ENCODE data around the gene RBM47.
"Not testable (repeated sequence)": the region's sequence is repeated elsewhere in the genome, so short reads cannot be mapped to it uniquely, and the experiment has no call there.

Gene RBM47

GRCh38 chr4:40546506-40546905, 83.2 kb downstream of the RBM47 start:
- H4K20me1 ChIP-seq (ENCODE audit: insufficient read depth, low read length, poor library complexity, severe bottlenecking): no peaks in the 10 kb centered on the region
- no peaks in the 10 kb centered on the region for H3K9me3 ChIP-seq (ENCODE audit: insufficient read depth, low read depth, low read length)
- no peaks in the 10 kb centered on the region for H3K9me2 ChIP-seq (replicated peaks; ENCODE audit: low read depth, low read length)
- no peak overlapping the region for H2AFZ ChIP-seq (ENCODE audit: low read length)
- H3K4me3 ChIP-seq (ENCODE audit: low read length, poor library complexity, severe bottlenecking): no peak overlapping the region
- H3K9ac ChIP-seq (ENCODE audit: low read depth, low read length, poor library complexity, severe bottlenecking): no peak overlapping the region
- no peak for TF ChIP-seq EZH2phosphoT487 (IDR thresholded peaks at IDR 0.05; ENCODE audit: borderline replicate concordance)
- no peaks in the 10 kb centered on the region for H3K4me1 ChIP-seq (ENCODE audit: insufficient read depth, low read length, poor library complexity, severe bottlenecking)
- no peaks in the 10 kb centered on the region for H3K36me3 ChIP-seq (ENCODE audit: insufficient read depth, low read length)
- no peaks in the 10 kb centered on the region for H3K27me3 ChIP-seq (ENCODE audit: insufficient read depth, low read length, poor library complexity, severe bottlenecking)
- no peak overlapping the region for H3K4me2 ChIP-seq (ENCODE audit: low read depth, low read length, poor library complexity, severe bottlenecking)
- no peaks in the 10 kb centered on the region for H3K79me2 ChIP-seq (ENCODE audit: insufficient read depth, low read length)
- no peaks in the 10 kb centered on the region for H3F3A ChIP-seq (ENCODE audit: low read depth)

DNA sequence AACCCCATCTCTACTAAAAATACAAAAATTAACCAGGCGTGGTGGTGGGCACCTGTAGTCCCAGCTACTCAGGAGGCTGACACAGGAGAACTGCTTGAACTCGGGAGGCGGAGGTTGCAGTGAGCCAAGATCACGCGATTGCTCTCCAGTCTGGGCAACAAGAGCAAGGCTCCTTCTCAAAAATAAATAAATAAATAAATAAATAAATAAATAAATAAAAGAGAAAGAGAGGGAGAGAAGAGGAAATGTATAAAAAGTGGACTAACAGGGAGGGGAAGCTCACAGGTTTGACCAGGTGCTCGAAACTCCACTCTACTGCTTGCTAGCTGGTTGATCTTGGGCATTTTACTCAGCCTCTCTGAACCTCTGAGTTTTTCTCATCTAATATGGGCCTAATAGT, 84.2 kb downstream of the RBM47 start:
- H3K4me2 ChIP-seq (ENCODE audit: low read depth, low read length, poor library complexity, severe bottlenecking); H3K79me2 ChIP-seq (ENCODE audit: insufficient read depth, low read length); H3K27me3 ChIP-seq (ENCODE audit: insufficient read depth, low read length, poor library complexity, severe bottlenecking); H3K9me3 ChIP-seq (ENCODE audit: insufficient read depth, low read depth, low read length); H3K9ac ChIP-seq (ENCODE audit: low read depth, low read length, poor library complexity, severe bottlenecking); H3F3A ChIP-seq (ENCODE audit: low read depth); H3K9me2 ChIP-seq (replicated peaks; ENCODE audit: low read depth, low read length); H3K4me1 ChIP-seq (ENCODE audit: insufficient read depth, low read length, poor library complexity, severe bottlenecking); H3K4me3 ChIP-seq (ENCODE audit: low read length, poor library complexity, severe bottlenecking); H2AFZ ChIP-seq (ENCODE audit: low read length); H4K20me1 ChIP-seq (ENCODE audit: insufficient read depth, low read length, poor library complexity, severe bottlenecking); H3K36me3 ChIP-seq (ENCODE audit: insufficient read depth, low read length): not testable (repeated sequence)

DNA sequence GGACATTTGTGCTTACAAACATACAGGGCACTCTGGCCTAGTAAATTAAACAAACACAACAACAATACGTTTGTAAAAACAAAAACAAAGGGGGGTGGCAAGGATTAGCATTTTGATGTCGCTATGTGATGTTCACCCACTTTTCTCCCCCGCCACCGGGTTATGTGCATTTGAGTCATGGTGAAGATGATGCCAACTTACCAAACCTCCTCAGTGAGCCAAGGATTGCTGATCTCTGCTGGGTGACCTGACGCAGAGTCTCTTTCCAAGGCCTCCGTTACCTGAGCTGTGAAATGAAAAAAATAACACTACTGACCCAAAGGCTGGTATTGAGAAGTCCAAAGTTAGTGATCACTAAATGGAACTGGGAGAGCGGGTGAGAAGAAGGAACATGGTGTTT, 85.4 kb downstream of the RBM47 start:
- no peaks in the 10 kb centered on the region for H3K9me3 ChIP-seq (ENCODE audit: insufficient read depth, low read depth, low read length)
- no peak overlapping the region for H3K4me2 ChIP-seq (ENCODE audit: low read depth, low read length, poor library complexity, severe bottlenecking)
- no peaks in the 10 kb centered on the region for H3F3A ChIP-seq (ENCODE audit: low read depth)
- no peak overlapping the region for H2AFZ ChIP-seq (ENCODE audit: low read length)
- no peaks in the 10 kb centered on the region for H3K36me3 ChIP-seq (ENCODE audit: insufficient read depth, low read length)
- no peaks in the 10 kb centered on the region for H3K79me2 ChIP-seq (ENCODE audit: insufficient read depth, low read length)
- H3K4me3 ChIP-seq (ENCODE audit: low read length, poor library complexity, severe bottlenecking): no peak overlapping the region
- H3K9me2 ChIP-seq (replicated peaks; ENCODE audit: low read depth, low read length): no peaks in the 10 kb centered on the region
- H3K27me3 ChIP-seq (ENCODE audit: insufficient read depth, low read length, poor library complexity, severe bottlenecking): no peaks in the 10 kb centered on the region
- H3K4me1 ChIP-seq (ENCODE audit: insufficient read depth, low read length, poor library complexity, severe bottlenecking): no peaks in the 10 kb centered on the region
- H4K20me1 ChIP-seq (ENCODE audit: insufficient read depth, low read length, poor library complexity, severe bottlenecking): no peaks in the 10 kb centered on the region
- no peak for TF ChIP-seq EZH2phosphoT487 (IDR thresholded peaks at IDR 0.05; ENCODE audit: borderline replicate concordance)
- TF ChIP-seq, protein P1, sequence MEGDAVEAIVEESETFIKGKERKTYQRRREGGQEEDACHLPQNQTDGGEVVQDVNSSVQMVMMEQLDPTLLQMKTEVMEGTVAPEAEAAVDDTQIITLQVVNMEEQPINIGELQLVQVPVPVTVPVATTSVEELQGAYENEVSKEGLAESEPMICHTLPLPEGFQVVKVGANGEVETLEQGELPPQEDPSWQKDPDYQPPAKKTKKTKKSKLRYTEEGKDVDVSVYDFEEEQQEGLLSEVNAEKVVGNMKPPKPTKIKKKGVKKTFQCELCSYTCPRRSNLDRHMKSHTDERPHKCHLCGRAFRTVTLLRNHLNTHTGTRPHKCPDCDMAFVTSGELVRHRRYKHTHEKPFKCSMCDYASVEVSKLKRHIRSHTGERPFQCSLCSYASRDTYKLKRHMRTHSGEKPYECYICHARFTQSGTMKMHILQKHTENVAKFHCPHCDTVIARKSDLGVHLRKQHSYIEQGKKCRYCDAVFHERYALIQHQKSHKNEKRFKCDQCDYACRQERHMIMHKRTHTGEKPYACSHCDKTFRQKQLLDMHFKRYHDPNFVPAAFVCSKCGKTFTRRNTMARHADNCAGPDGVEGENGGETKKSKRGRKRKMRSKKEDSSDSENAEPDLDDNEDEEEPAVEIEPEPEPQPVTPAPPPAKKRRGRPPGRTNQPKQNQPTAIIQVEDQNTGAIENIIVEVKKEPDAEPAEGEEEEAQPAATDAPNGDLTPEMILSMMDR (conservative IDR thresholded peaks at IDR 0.05; ENCODE audit: low read length): no peak
- no peak overlapping the region for H3K9ac ChIP-seq (ENCODE audit: low read depth, low read length, poor library complexity, severe bottlenecking)

DNA sequence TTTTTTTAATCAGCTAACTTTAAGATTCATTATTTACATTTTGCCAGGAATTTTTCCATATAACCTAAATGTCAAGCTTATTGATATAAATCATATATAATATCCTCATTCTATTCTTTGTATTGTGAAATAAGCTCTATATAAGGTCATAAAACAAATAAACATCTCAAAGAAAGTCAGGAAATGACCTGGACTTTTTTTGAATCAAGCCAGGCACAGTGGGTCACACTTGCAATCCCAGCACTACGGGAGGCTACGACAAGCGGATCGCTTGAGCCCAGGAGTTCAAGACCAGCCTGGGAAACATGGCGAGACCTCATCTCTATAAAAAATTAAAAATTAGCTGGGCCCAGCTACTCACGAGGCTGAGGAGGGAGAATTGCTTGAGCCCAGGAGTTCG, 88.9 kb downstream of the RBM47 start:
- H3K4me2 ChIP-seq (ENCODE audit: low read depth, low read length, poor library complexity, severe bottlenecking): no peak overlapping the region
- no peak overlapping the region for H3K4me3 ChIP-seq (ENCODE audit: low read length, poor library complexity, severe bottlenecking)
- H3F3A ChIP-seq (ENCODE audit: low read depth): no peaks in the 10 kb centered on the region
- no peak overlapping the region for H3K9ac ChIP-seq (ENCODE audit: low read depth, low read length, poor library complexity, severe bottlenecking)
- TF ChIP-seq, protein P1 (conservative IDR thresholded peaks at IDR 0.05; ENCODE audit: low read length): no peak
- TF ChIP-seq EZH2phosphoT487 (IDR thresholded peaks at IDR 0.05; ENCODE audit: borderline replicate concordance): no peak
- no peaks in the 10 kb centered on the region for H3K9me3 ChIP-seq (ENCODE audit: insufficient read depth, low read depth, low read length)
- H3K9me2 ChIP-seq (replicated peaks; ENCODE audit: low read depth, low read length): no peaks in the 10 kb centered on the region
- no peaks in the 10 kb centered on the region for H3K4me1 ChIP-seq (ENCODE audit: insufficient read depth, low read length, poor library complexity, severe bottlenecking)
- H3K79me2 ChIP-seq (ENCODE audit: insufficient read depth, low read length): no peaks in the 10 kb centered on the region
- no peaks in the 10 kb centered on the region for H3K27me3 ChIP-seq (ENCODE audit: insufficient read depth, low read length, poor library complexity, severe bottlenecking)
- no peaks in the 10 kb centered on the region for H3K36me3 ChIP-seq (ENCODE audit: insufficient read depth, low read length)
- H4K20me1 ChIP-seq (ENCODE audit: insufficient read depth, low read length, poor library complexity, severe bottlenecking): no peaks in the 10 kb centered on the region
- H2AFZ ChIP-seq (ENCODE audit: low read length): no peak overlapping the region

All from Loucy (cell line).